Measurements from ENCODE around the gene NT5DC4.

DNA sequence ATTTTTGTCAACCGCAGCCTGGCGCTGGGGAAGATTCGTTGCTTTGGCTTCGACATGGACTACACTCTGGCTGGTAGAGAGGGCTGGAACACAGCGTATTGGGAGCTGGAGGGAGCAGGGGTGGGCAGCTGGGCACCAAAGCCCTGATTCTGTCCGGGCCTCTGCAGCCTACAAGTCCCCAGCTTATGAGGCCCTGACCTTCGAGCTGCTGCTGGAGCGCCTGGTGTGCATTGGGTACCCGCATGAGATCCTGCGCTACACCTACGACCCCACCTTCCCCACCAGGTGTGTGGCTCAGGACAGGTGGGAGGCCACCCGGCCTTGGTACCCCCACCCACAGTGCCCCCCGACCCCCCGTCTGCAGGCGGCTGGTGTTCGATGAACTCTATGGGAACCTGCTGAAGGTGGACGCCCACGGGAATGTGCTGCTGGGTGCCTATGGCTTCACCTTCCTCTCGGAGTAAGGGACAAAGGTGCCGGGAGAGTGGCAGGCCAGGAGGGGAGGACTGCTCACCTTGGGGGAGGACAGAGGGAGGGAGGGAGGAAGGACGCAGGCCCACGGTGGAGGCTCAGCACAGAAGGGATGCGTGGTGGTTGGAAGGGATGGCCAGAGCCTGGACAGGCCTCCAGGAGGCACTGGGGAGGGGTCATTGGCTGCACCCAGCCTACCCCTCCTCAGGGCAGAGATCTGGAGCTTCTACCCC is 1.2 kb downstream of the NT5DC4 start:
- TF ChIP-seq, protein P1, sequence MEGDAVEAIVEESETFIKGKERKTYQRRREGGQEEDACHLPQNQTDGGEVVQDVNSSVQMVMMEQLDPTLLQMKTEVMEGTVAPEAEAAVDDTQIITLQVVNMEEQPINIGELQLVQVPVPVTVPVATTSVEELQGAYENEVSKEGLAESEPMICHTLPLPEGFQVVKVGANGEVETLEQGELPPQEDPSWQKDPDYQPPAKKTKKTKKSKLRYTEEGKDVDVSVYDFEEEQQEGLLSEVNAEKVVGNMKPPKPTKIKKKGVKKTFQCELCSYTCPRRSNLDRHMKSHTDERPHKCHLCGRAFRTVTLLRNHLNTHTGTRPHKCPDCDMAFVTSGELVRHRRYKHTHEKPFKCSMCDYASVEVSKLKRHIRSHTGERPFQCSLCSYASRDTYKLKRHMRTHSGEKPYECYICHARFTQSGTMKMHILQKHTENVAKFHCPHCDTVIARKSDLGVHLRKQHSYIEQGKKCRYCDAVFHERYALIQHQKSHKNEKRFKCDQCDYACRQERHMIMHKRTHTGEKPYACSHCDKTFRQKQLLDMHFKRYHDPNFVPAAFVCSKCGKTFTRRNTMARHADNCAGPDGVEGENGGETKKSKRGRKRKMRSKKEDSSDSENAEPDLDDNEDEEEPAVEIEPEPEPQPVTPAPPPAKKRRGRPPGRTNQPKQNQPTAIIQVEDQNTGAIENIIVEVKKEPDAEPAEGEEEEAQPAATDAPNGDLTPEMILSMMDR (IDR thresholded peaks at IDR 0.05; ENCODE audit: low read depth, low read length, poor library complexity, severe bottlenecking), result no peak
- no peak for TF ChIP-seq EZH2phosphoT487 (IDR thresholded peaks at IDR 0.05; ENCODE audit: borderline replicate concordance, low read length)

All from DOHH2 (cell line).